PC-3 (cell line): Measurements from ENCODE around the gene TAGLN2. TPM values are rescaled to one million over a fixed set of nuclear protein-coding genes. Genes with fewer than 3 reads are reported as not detected.

Experiments
- ATAC-seq: fragments of 200-7000 bp; cut with Tn5 transposase; 2 replicates; pipeline ENCODE4 v1.9.1; 2020; ENCODE audit warnings: mild to moderate bottlenecking, moderate library complexity
- Bru-seq: library from RNA; stranded (reverse); fragments of 400-500 nt; gene quantifications from one replicate; lab custom pipeline; 2021; lab: Mats Ljungman, UMichigan
- BruChase-seq, 2 experiments: library from RNA; stranded (reverse); fragments of 400-500 nt; gene quantifications; one replicate each; lab custom pipeline; 2021; lab: Mats Ljungman, UMichigan
- BruUV-seq: library from RNA; stranded (reverse); fragments of 400-500 nt; replicated peaks from 2 replicates; lab custom pipeline; 2021; lab: Mats Ljungman, UMichigan
- CTCF ChIA-PET: fragments of 300-600 bp; sonication (Branson Sonifier 250); formaldehyde crosslinking; loops from one replicate; lab custom pipeline; 2022; ENCODE audit warnings: antibody characterized with exemption; lab: Charles Lee
- POLR2A ChIA-PET: fragments of 300-600 bp; sonication (Branson Sonifier 250); formaldehyde crosslinking; loops from one replicate; lab custom pipeline; 2022; ENCODE audit warnings: antibody characterized with exemption; ENCODE audit not compliant: unreplicated experiment; lab: Charles Lee
- DNase-seq: peaks from one replicate; pipeline ENCODE4 v3.0.0-alpha.2; 2015
- H2AFZ ChIP-seq: fragments of 300-600 bp; sonication (generic); 2 replicates; pipeline ENCODE4 v1.6.0; 2016; ENCODE audit warnings: antibody characterized with exemption, low read length
- H3F3A ChIP-seq: fragments of 300-600 bp; sonication (generic); one replicate; pipeline ENCODE4 v1.6.0; 2017; ENCODE audit warnings: antibody characterized with exemption, low read length, control low read depth, mild to moderate bottlenecking; ENCODE audit not compliant: unreplicated experiment
- H3K27ac ChIP-seq: fragments of 300-600 bp; sonication (generic); 2 replicates; pipeline ENCODE4 v1.5.1; 2016; ENCODE audit warnings: mild to moderate bottlenecking, low read length
- H3K27me3 ChIP-seq: fragments of 300-600 bp; sonication (generic); 2 replicates; pipeline ENCODE4 v1.6.1; 2016; ENCODE audit warnings: low read length, mixed read lengths
- H3K36me3 ChIP-seq: fragments of 300-600 bp; sonication (generic); 2 replicates; pipeline ENCODE4 v1.6.1; 2016; ENCODE audit warnings: low read depth, mixed run types, low read length, mixed read lengths
- H3K4me1 ChIP-seq: fragments of 300-600 bp; sonication (generic); 2 replicates; pipeline ENCODE4 v1.5.1; 2016; ENCODE audit warnings: low read length; ENCODE audit not compliant: insufficient read depth
- H3K4me2 ChIP-seq: fragments of 300-600 bp; sonication (generic); 2 replicates; pipeline ENCODE4 v1.6.0; 2016; ENCODE audit warnings: low read length
- H3K4me3 ChIP-seq: fragments of 300-600 bp; sonication (generic); 2 replicates; pipeline ENCODE4 v1.5.1; 2016; ENCODE audit warnings: mild to moderate bottlenecking, low read length, mixed read lengths
- H3K79me2 ChIP-seq: fragments of 300-600 bp; sonication (generic); 2 replicates; pipeline ENCODE4 v1.6.1; 2017; ENCODE audit warnings: low read length, mixed read lengths
- H3K9ac ChIP-seq: fragments of 300-600 bp; sonication (generic); 2 replicates; pipeline ENCODE4 v1.6.0; 2016; ENCODE audit warnings: mild to moderate bottlenecking, low read length
- H3K9me2 ChIP-seq: fragments of 300-600 bp; sonication (generic); replicated peaks from 2 replicates; pipeline ENCODE4 v1.6.1; 2016; ENCODE audit warnings: mixed run types, low read length, mixed read lengths
- H3K9me3 ChIP-seq: fragments of 300-600 bp; sonication (generic); 2 replicates; pipeline ENCODE4 v1.6.1; 2016; ENCODE audit warnings: low read length, mixed read lengths
- H4K20me1 ChIP-seq: fragments of 300-600 bp; sonication (generic); 2 replicates; pipeline ENCODE4 v1.6.1; 2016; ENCODE audit warnings: low read length, mixed read lengths
- CTCF ChIP-seq: fragments of 300-600 bp; sonication (generic); conservative IDR thresholded peaks from 2 replicates; pipeline ENCODE4 v1.5.1; 2017; ENCODE audit warnings: antibody characterized with exemption, low read depth, mild to moderate bottlenecking, low read length
- EZH2 ChIP-seq: fragments of 300-600 bp; sonication (generic); IDR thresholded peaks from one replicate; pipeline ENCODE4 v1.6.1; 2017; ENCODE audit warnings: antibody characterized with exemption, mild to moderate bottlenecking, low read length; ENCODE audit not compliant: unreplicated experiment
- EZH2phosphoT487 ChIP-seq: fragments of 300-600 bp; sonication (generic); IDR thresholded peaks from 2 replicates; pipeline ENCODE4 v1.6.1; 2018; ENCODE audit warnings: mild to moderate bottlenecking, antibody characterized with exemption, low read length, borderline replicate concordance
- intact Hi-C: fragments of 100-400 bp; cut with micrococcal nuclease; formaldehyde crosslinking; loops from 2 replicates; pipeline ENCODE4 v1.9.0; 2023
- long read RNA-seq: library from polyadenylated mRNA; unstranded; transcript quantifications from one replicate; pipeline ENCODE4 v2.0.0, GENCODE V29; 2021; ENCODE audit not compliant: unreplicated experiment
- total RNA-seq: library from RNA; depleted of rRNA; stranded (reverse); fragments of >200 nt; gene quantifications from 2 replicates; pipeline ENCODE4 v1.2.3, GENCODE V29; 2014; rRNA removed

Gene TAGLN2
- total RNA-seq (1,281 and 1,584 TPM in 2 replicates), Bru-seq, nascent RNA (percentile 96 among the genes with signal in this experiment), BruChase-seq, experiment 1, labeled RNA remaining after a 6-hour chase (percentile 99 among the genes with signal in this experiment), BruChase-seq, experiment 2, labeled RNA remaining after a 2-hour chase (percentile 96 among the genes with signal in this experiment)
- long read RNA-seq, transcript TAGLN2-203 (5 exons, 1,604 nt) = major isoform, 309 of 431 reads
- long read RNA-seq, partial matches to known transcripts = 34 of 431 reads
- long read RNA-seq, other reads (novel, unspliced or antisense) = 86 of 431 reads

DNA sequence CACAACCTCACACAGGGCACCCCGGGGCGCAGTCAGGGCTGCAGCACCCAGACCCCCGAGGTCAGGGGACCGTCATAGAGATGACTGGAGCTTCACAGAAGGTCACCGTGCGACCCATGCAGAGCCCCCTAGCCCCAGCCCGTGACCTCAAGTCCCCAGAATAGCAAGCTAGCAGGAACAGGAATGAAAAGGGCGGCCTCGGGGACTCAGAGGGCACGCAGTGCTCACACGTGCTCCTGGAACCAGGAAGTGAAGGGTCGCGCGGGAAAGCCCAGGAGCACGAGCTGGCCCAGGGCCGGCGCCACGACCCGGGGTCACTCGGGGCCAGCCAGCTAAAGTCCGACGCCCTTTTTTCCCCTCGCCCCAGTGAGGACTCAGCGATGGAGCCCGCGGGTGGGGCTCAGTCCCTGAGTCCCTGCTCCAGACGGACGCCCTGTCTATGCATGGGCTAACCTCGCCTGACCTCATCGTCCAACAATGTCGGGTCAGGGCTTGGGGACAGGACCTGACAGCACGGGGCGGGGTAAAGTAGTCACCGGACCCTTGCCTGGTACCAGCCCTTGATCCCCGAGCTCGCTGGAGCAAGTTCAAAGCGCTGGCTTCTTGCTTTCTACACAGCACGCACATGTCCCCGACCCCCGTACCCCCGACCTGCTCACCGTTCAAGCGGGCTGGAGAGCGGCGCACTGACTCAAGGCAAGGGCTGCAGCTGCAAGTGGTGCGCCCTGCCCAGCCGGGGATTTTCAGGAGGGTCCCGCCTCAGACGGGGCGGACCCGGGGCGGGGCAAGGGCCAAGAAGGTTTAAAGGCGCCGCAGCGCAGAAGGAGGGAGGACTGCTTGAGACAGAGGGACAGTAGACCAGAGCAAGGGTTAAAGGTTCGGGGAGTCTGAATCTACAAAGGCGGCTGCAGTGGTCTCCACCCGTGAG is at the start of gene TAGLN2:
TSS of gene TAGLN2 (minus strand) at position 717 of the 928 bp plus-strand sequence. CDS start 4,998 bp downstream, outside the sequence.
- H2AFZ ChIP-seq = peak within 1 kb of the TSS; percentile 62; the same call in 1 of the 2 replicates
- H3K4me1 ChIP-seq = peaks cover 46% of the 10 kb centered on the region
- ATAC-seq (peak; percentile 75), DNase-seq (peak; percentile 97)
- TF ChIP-seq EZH2phosphoT487 (0 out of 2 replicates have a peak, but pooled peaks have one; percentile 37), EZH2 (no peak)
- H3K4me3 ChIP-seq = peak within 1 kb of the TSS; percentile 96
- peaks cover 37% of the 10 kb centered on the region for H3K36me3 ChIP-seq
- H3K27ac ChIP-seq = peak within 1 kb of the TSS; percentile 99
- peak within 1 kb of the TSS; percentile 99 for H3K9ac ChIP-seq
- POLR2A ChIA-PET = interaction anchor here (0.6 to 1.3 kb wide), 5 partner anchors 15 to 105 kb away, joined by 3 to 10 read pairs (median 5); no protein-coding TSS in a partner anchor
- CTCF ChIA-PET = interaction anchor here (1.3 to 1.5 kb wide), 2 partner anchors 32 to 83 kb away, joined by 9 to 10 read pairs; no protein-coding TSS in a partner anchor
- peaks cover 6% of the 10 kb centered on the region for H3F3A ChIP-seq
- H3K27me3 ChIP-seq = no peaks in the 10 kb centered on the region
- intact Hi-C loops = loop anchor here (1.0 to 2.0 kb wide), 3 partner anchors 9 to 28 kb away; partner anchors contain the start of gene IGSF9
- BruUV-seq = TSS peak; percentile 64
- H3K9me2 ChIP-seq = no peaks in the 10 kb centered on the region
- H3K79me2 ChIP-seq = peaks cover 59% of the 10 kb centered on the region
- H4K20me1 ChIP-seq = peaks cover 43% of the 10 kb centered on the region
- H3K4me2 ChIP-seq = peak within 1 kb of the TSS; percentile 98
- H3K9me3 ChIP-seq = no peaks in the 10 kb centered on the region

GRCh38 chr1:159974350-159974965 is 49.2 kb upstream of the TAGLN2 start:
- TF ChIP-seq CTCF = no peak
- no peak for TF ChIP-seq EZH2
- TF ChIP-seq EZH2phosphoT487 = no peak
- Histone ChIP-seq H3K4me3 (no peak overlapping the region), H3K9ac (no peak overlapping the region), H2AFZ (no peak overlapping the region), H3K36me3 (no peaks in the 10 kb centered on the region), H4K20me1 (no peaks in the 10 kb centered on the region), H3K9me2 (no peaks in the 10 kb centered on the region), H3K27me3 (peaks cover 3% of the 10 kb centered on the region; the same call in 1 of the 2 replicates), H3K9me3 (no peaks in the 10 kb centered on the region), H3K27ac (no peak overlapping the region), H3K4me1 (no peaks in the 10 kb centered on the region), H3K79me2 (no peaks in the 10 kb centered on the region), H3F3A (no peaks in the 10 kb centered on the region), H3K4me2 (no peak overlapping the region)
- CTCF ChIA-PET = no interaction called here
- POLR2A ChIA-PET = interaction anchor here (0.6 kb wide), 1 partner anchor 602 kb away, joined by 4 read pairs; no protein-coding TSS in a partner anchor
- DNase-seq (no peak), ATAC-seq (no peak)
- intact Hi-C loops = no loop called here
- BruUV-seq = no TSS peak
